Mesodermal cell (in vitro differentiated cells): ENCODE results near the gene SSBP1.

Experiments used
- H3K27ac ChIP-seq: 2 replicates; pipeline ENCODE4 v1.7.0; 2013; ENCODE audit warnings: mild to moderate bottlenecking, low read depth, low read length, moderate library complexity; ENCODE audit not compliant: severe bottlenecking
- H3K36me3 ChIP-seq: 2 replicates; pipeline ENCODE4 v1.7.1; 2013; ENCODE audit warnings: mild to moderate bottlenecking, low read length, moderate library complexity; ENCODE audit not compliant: control insufficient read depth, insufficient read depth
- H3K4me1 ChIP-seq: one replicate; pipeline ENCODE4 v1.7.1; 2013; ENCODE audit warnings: mild to moderate bottlenecking, low read length; ENCODE audit not compliant: insufficient read depth, control insufficient read depth, poor library complexity, severe bottlenecking
- H3K4me3 ChIP-seq: 2 replicates; pipeline ENCODE4 v1.7.0; 2013; ENCODE audit warnings: low read length, control low read depth, mild to moderate bottlenecking; ENCODE audit not compliant: insufficient read depth, poor library complexity, severe bottlenecking; ENCODE audit errors: extremely low read depth
- H3K9me3 ChIP-seq: 2 replicates; pipeline ENCODE4 v1.7.1; 2013; ENCODE audit warnings: mild to moderate bottlenecking, low read length, moderate library complexity; ENCODE audit not compliant: control insufficient read depth
- WGBS, 2 experiments: methylation state at CpG; one replicate each; pipeline ENCODE4 v1.1.5; 2013; ENCODE audit warnings: missing lambda C conversion rate in 2 of 2; ENCODE audit not compliant: insufficient coverage in 2 of 2; 5-methylcytosine and 5-hydroxymethylcytosine counted together

Gene SSBP1

GRCh38 chr7:141709749-141710148 is 28.4 kb upstream of the SSBP1 start:
- WGBS, 2 experiments, result 83% methylated on average over 2 of the region's 4 CpGs; no CpG with 5 or more reads in 1 of the 2 experiments
- no peak overlapping the region for H3K4me3 ChIP-seq
- H3K27ac ChIP-seq, result no peak overlapping the region
- H3K36me3 ChIP-seq, result no peaks in the 10 kb centered on the region
- no peaks in the 10 kb centered on the region for H3K9me3 ChIP-seq
- H3K4me1 ChIP-seq, result peaks cover 5% of the 10 kb centered on the region

DNA sequence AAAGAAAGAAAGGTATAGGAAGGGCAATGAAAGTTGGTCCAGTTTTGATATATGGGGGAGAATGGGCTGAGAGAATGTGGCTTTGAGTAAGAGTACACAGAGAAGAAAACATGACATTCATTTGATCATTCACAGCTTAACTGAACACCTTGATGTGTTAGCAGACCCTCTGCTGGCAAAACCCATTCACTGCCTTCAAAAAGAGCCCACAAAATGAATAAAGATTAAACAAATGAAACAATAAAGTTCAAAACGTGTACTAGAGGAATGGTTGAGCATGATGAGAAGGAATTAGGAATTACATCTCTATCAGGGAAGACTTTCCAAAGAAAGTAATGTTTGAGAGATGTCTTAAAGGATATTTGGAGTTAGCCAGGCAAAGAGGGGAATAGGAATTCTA is 27.9 kb upstream of the SSBP1 start:
- no peak overlapping the region for H3K4me3 ChIP-seq
- WGBS, 2 experiments, result 57 to 71% methylated on average over 1 of the region's 1 CpG
- no peaks in the 10 kb centered on the region for H3K9me3 ChIP-seq
- H3K36me3 ChIP-seq, result no peaks in the 10 kb centered on the region
- peaks cover under 1% of the 10 kb centered on the region for H3K4me1 ChIP-seq
- no peak overlapping the region for H3K27ac ChIP-seq

GRCh38 chr7:141712603-141713255 is 25.4 kb upstream of the SSBP1 start:
- Histone ChIP-seq H3K4me3 (no peak overlapping the region), H3K36me3 (no peaks in the 10 kb centered on the region), H3K9me3 (no peaks in the 10 kb centered on the region), H3K27ac (no peak overlapping the region), H3K4me1 (no peaks in the 10 kb centered on the region)
- WGBS, 2 experiments, result 92 to 93% methylated on average over 2 of the region's 5 CpGs

GRCh38 chr7:141713890-141714289 is 24.3 kb upstream of the SSBP1 start:
- Histone ChIP-seq H3K9me3 (no peaks in the 10 kb centered on the region), H3K27ac (no peak overlapping the region)

GRCh38 chr7:141714571-141714970 is 23.6 kb upstream of the SSBP1 start:
- Histone ChIP-seq H3K4me3 (no peak overlapping the region), H3K27ac (no peak overlapping the region), H3K9me3 (no peaks in the 10 kb centered on the region), H3K36me3 (no peaks in the 10 kb centered on the region), H3K4me1 (no peaks in the 10 kb centered on the region)
- WGBS, 2 experiments, result 82 to 83% methylated on average over 2 of the region's 2 CpGs

More at GRCh38 chr7:141713890-141714289, 24.3 kb upstream of the SSBP1 start:
- no peaks in the 10 kb centered on the region for H3K36me3 ChIP-seq
- WGBS, 2 experiments, result 50 to 80% methylated on average over 1 of the region's 1 CpG
- no peak overlapping the region for H3K4me3 ChIP-seq
- no peaks in the 10 kb centered on the region for H3K4me1 ChIP-seq

GRCh38 chr7:141715018-141715417 is 23.1 kb upstream of the SSBP1 start:
- Histone ChIP-seq H3K4me3 (no peak overlapping the region), H3K36me3 (no peaks in the 10 kb centered on the region), H3K4me1 (no peaks in the 10 kb centered on the region), H3K27ac (no peak overlapping the region), H3K9me3 (no peaks in the 10 kb centered on the region)
- 86% methylated on average over 1 of the region's 4 CpGs; no CpG with 5 or more reads in 1 of the 2 experiments for WGBS, 2 experiments

- 50 to 86% methylated on average over 2 of the region's 6 CpGs for WGBS, 2 experiments
- Histone ChIP-seq H3K36me3 (no peaks in the 10 kb centered on the region), H3K4me3 (no peak overlapping the region), H3K4me1 (no peaks in the 10 kb centered on the region), H3K9me3 (no peaks in the 10 kb centered on the region), H3K27ac (no peak overlapping the region)
These were observed 22.1 kb upstream of the SSBP1 start for GRCh38 chr7:141715794-141716689.

DNA sequence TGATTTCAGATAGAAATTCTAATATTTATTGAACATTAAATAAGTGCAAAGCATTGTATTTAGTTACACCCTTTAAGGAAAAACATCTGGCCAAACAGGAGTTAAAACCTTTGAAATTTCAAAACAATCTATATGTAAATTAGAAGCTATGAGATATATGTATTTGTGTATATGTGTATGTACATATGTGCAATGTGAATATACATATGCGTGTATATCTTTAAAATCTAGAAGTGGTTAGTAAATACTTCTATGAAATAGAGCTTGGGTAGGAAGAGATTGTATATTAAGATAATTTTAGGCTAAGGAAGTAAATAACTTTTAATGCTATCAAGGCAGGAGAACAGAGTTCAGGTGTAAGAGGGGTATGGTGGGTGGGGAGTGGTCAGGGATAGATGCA is 20.7 kb upstream of the SSBP1 start:
- H3K4me3 ChIP-seq, result no peak overlapping the region

DNA sequence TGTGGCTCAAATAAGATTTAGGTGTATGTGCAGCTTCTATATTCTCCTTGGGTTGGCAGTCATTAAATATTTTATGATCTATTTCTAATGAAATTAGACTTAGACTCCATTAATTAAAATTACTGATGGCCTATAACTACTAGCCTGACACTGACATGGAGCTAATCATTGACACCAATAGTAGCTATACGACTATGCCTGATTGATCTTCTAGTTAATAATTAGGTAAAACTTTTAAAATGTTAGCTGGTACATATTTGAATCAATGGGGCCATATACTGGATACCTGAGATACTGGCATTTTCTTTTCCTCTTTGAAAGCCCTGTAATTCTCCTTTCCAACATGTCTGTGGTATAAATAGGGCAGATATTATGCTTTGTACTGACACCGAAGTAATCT is 15.6 kb upstream of the SSBP1 start:
- Histone ChIP-seq H3K27ac (no peak overlapping the region), H3K36me3 (no peaks in the 10 kb centered on the region), H3K4me3 (no peak overlapping the region), H3K9me3 (no peaks in the 10 kb centered on the region), H3K4me1 (no peaks in the 10 kb centered on the region)
- WGBS, 2 experiments, result 100% methylated on average over 1 of the region's 2 CpGs; no CpG with 5 or more reads in 1 of the 2 experiments

More for the DNA sequence above, 20.7 kb upstream of the SSBP1 start:
- WGBS, 2 experiments, result 100% methylated on average over 1 of the region's 1 CpG
- Histone ChIP-seq H3K9me3 (no peaks in the 10 kb centered on the region), H3K36me3 (no peaks in the 10 kb centered on the region), H3K4me1 (no peaks in the 10 kb centered on the region), H3K27ac (no peak overlapping the region)

DNA sequence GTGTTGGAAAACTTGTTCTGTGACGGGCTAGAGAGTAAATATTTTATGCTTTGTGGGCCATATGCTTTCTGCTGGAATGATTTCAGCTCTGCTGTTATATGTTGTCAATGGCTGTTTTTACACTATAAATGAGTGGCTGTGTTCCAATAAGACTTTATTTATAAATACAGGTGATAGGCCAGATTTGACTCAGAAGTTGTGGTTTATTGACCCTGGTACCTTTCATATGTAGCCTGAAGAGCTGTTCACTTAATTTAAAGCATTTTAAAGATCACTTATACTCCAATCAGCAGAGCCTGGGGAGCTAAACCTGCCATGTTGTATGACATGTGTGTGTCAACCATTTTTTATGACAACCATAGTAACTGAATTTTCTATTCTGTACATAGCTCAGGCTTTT is 9.1 kb upstream of the SSBP1 start:
- WGBS, 2 experiments, result 60% methylated on average over 1 of the region's 1 CpG; no CpG with 5 or more reads in 1 of the 2 experiments
- Histone ChIP-seq H3K27ac (no peak overlapping the region), H3K4me1 (no peaks in the 10 kb centered on the region), H3K4me3 (no peak overlapping the region), H3K9me3 (no peaks in the 10 kb centered on the region), H3K36me3 (no peaks in the 10 kb centered on the region)
